Measurements from ENCODE around the gene PTPN5. TPM values are rescaled to one million over a fixed set of nuclear protein-coding genes. Genes with fewer than 3 reads are reported as not detected.

Gene PTPN5
- total RNA-seq, 1 donor from 2014 or later, result 4.8 TPM

GRCh38 chr11:18713646-18714442 lies 77.8 kb downstream of the PTPN5 start:
- DNase-seq (ENCODE audit: low spot score), result no peak

GRCh38 chr11:18710545-18710944 lies 81.1 kb downstream of the PTPN5 start:
- DNase-seq (ENCODE audit: low spot score), result no peak

GRCh38 chr11:18709414-18709813 lies 82.2 kb downstream of the PTPN5 start:
- no peak for DNase-seq (ENCODE audit: low spot score)

GRCh38 chr11:18707811-18708340 lies 83.7 kb downstream of the PTPN5 start:
- DNase-seq (ENCODE audit: low spot score), result no peak

- peak; percentile 90 for DNase-seq (ENCODE audit: low spot score)
Observed at GRCh38 chr11:18706330-18707243, 85.0 kb downstream of the PTPN5 start.

- peak; percentile 44 for DNase-seq (ENCODE audit: low spot score)
Observed at GRCh38 chr11:18705651-18706281, 85.8 kb downstream of the PTPN5 start.

GRCh38 chr11:18704698-18705097 lies 86.9 kb downstream of the PTPN5 start:
- DNase-seq (ENCODE audit: low spot score), result peak; percentile 78

- no peak for DNase-seq (ENCODE audit: low spot score)
Observed at GRCh38 chr11:18704045-18704645, 87.5 kb downstream of the PTPN5 start.

GRCh38 chr11:18703001-18703763 lies 88.4 kb downstream of the PTPN5 start:
- DNase-seq (ENCODE audit: low spot score), result no peak

- no peak for DNase-seq (ENCODE audit: low spot score)
Observed at GRCh38 chr11:18701614-18702216, 89.9 kb downstream of the PTPN5 start.

- DNase-seq (ENCODE audit: low spot score), result no peak
Observed at GRCh38 chr11:18700872-18701271, 90.7 kb downstream of the PTPN5 start.

- DNase-seq (ENCODE audit: low spot score), result no peak
Observed at GRCh38 chr11:18700375-18700774, 91.2 kb downstream of the PTPN5 start.

- DNase-seq (ENCODE audit: low spot score), result peak; percentile 63
Observed at GRCh38 chr11:18699848-18700261, 91.7 kb downstream of the PTPN5 start.

GRCh38 chr11:18699269-18699596 lies 92.4 kb downstream of the PTPN5 start:
- DNase-seq (ENCODE audit: low spot score), result no peak

- peak; percentile 94 for DNase-seq (ENCODE audit: low spot score)
Observed at GRCh38 chr11:18698341-18699268, 93.0 kb downstream of the PTPN5 start, which contains the start of gene TMEM86A. Gene TMEM86A, plus strand, starts transcription at chr11:18698779. Its CDS starts 108 bp downstream, at chr11:18698887.

- no peak for DNase-seq (ENCODE audit: low spot score)
Observed at GRCh38 chr11:18697576-18697975, 94.0 kb downstream of the PTPN5 start.

- no peak for DNase-seq (ENCODE audit: low spot score)
Observed at GRCh38 chr11:18696638-18697225, 94.9 kb downstream of the PTPN5 start.

GRCh38 chr11:18692941-18693760 lies 98.4 kb downstream of the PTPN5 start:
- no peak for DNase-seq (ENCODE audit: low spot score)

Measured in umbilical cord (tissue), 2 donors.